Endothelial cell of umbilical vein (primary cell): ENCODE results near the gene FSD1L. TPM values are rescaled to one million over a fixed set of nuclear protein-coding genes. Genes with fewer than 3 reads are reported as not detected.

ENCODE experiments used
- BruUV-seq: library from RNA; stranded (reverse); fragments of 400-500 nt; replicated peaks from 2 replicates; lab custom pipeline; 2021; lab: Mats Ljungman, UMichigan
- CTCF ChIA-PET: fragments of 300-600, 350-600 bp; sonication (Branson Sonifier 250); formaldehyde crosslinking; loops from one replicate; lab custom pipeline; 2021; ENCODE audit warnings: antibody characterized with exemption, inconsistent platforms; lab: Charles Lee
- POLR2A ChIA-PET: fragments of 300-600, 350-600 bp; sonication (Branson Sonifier 250); formaldehyde crosslinking; loops from one replicate; lab custom pipeline; 2021; ENCODE audit warnings: antibody characterized with exemption, inconsistent platforms; lab: Charles Lee
- DNase-seq: peaks from one replicate; pipeline ENCODE4 v3.0.0-alpha.2; 2011; ENCODE audit warnings: low read depth, low spot score
- FAIRE-seq: peaks from 2 replicates; lab custom pipeline; 2011; peaks lifted over from hg19 to GRCh38; lab: Jason Lieb, UNC
- H2AFZ ChIP-seq: 2 replicates; pipeline ENCODE4 v1.6.0; 2012; ENCODE audit warnings: low read depth, low read length, control low read depth, inconsistent platforms
- H3K27ac ChIP-seq: 2 replicates; pipeline ENCODE4 v1.5.1; 2011; ENCODE audit warnings: low read depth, mild to moderate bottlenecking, control low read depth, low read length, moderate library complexity; ENCODE audit not compliant: insufficient read depth
- H3K27me3 ChIP-seq, 2 experiments: 2 replicates each; pipeline versions ENCODE4 v1.6.0 to v1.6.1; 2011; ENCODE audit warnings: low read length in 2 of 2, mixed read lengths in 1 of 2; ENCODE audit not compliant: control insufficient read depth in 2 of 2, insufficient read depth in 2 of 2
- H3K36me3 ChIP-seq, 2 experiments: 2 replicates in 1 of 2; 3 replicates in 1 of 2; pipeline ENCODE4 v1.5.1; 2011; ENCODE audit warnings: low read length in 2 of 2, mild to moderate bottlenecking in 1 of 2, moderate library complexity in 1 of 2; ENCODE audit not compliant: control insufficient read depth in 2 of 2, insufficient read depth in 2 of 2; ENCODE audit errors: extremely low read depth in 1 of 2
- H3K4me1 ChIP-seq: 3 replicates; pipeline ENCODE4 v1.5.1; 2011; ENCODE audit warnings: mild to moderate bottlenecking, low read length; ENCODE audit not compliant: control insufficient read depth, insufficient read depth; ENCODE audit errors: extremely low read depth
- H3K4me2 ChIP-seq: 2 replicates; pipeline ENCODE4 v1.6.1; 2011; ENCODE audit warnings: low read length, control low read depth, mixed read lengths; ENCODE audit not compliant: insufficient read depth
- H3K4me3 ChIP-seq, 3 experiments: fragments of 200-600 bp in 1 of 3; sonication (generic), shearing (Covaris generic) in 1 of 3; replicated peaks in 1 of 3; 2 replicates each; pipeline ENCODE4 v1.5.1; 2011 to 2016; ENCODE audit warnings: control low read depth in 3 of 3, low read length in 3 of 3, mild to moderate bottlenecking in 2 of 3, inconsistent platforms in 1 of 3, low read depth in 1 of 3, moderate library complexity in 1 of 3; ENCODE audit not compliant: insufficient read depth in 1 of 3
- H3K79me2 ChIP-seq: 2 replicates; pipeline ENCODE4 v1.6.0; 2012; ENCODE audit warnings: low read length, inconsistent platforms; ENCODE audit not compliant: control insufficient read depth, insufficient read depth
- H3K9ac ChIP-seq: replicated peaks from 2 replicates; pipeline ENCODE3; 2011; ENCODE audit warnings: low read length, control low read depth; ENCODE audit not compliant: insufficient read depth; ENCODE audit errors: extremely low read depth
- H3K9me1 ChIP-seq: replicated peaks from 3 replicates; pipeline ENCODE4 v1.6.0; 2011; ENCODE audit warnings: mild to moderate bottlenecking, low read length; ENCODE audit not compliant: control insufficient read depth, insufficient read depth; ENCODE audit errors: extremely low read depth
- H3K9me3 ChIP-seq: replicated peaks from 2 replicates; pipeline ENCODE4 v1.5.1; 2012; ENCODE audit warnings: low read length, inconsistent platforms; ENCODE audit not compliant: control insufficient read depth, insufficient read depth
- H4K20me1 ChIP-seq: replicated peaks from 2 replicates; pipeline ENCODE3; 2011; ENCODE audit warnings: mild to moderate bottlenecking, low read length; ENCODE audit not compliant: control insufficient read depth, insufficient read depth; ENCODE audit errors: extremely low read depth
- EZH2 ChIP-seq: IDR thresholded peaks from 2 replicates; pipeline ENCODE4 v1.6.1; 2012; ENCODE audit warnings: borderline replicate concordance, low read depth, mild to moderate bottlenecking, moderate library complexity, low read length, inconsistent platforms; ENCODE audit not compliant: severe bottlenecking
- FOS ChIP-seq: IDR thresholded peaks from 2 replicates; pipeline ENCODE4 v1.6.1; 2011; ENCODE audit warnings: mild to moderate bottlenecking, low read length, moderate library complexity, borderline replicate concordance; ENCODE audit not compliant: insufficient read depth
- GATA2 ChIP-seq: IDR thresholded peaks from 2 replicates; pipeline ENCODE4 v1.7.0; 2011; ENCODE audit warnings: low read depth, mild to moderate bottlenecking, moderate library complexity, mixed read lengths, low read length; ENCODE audit not compliant: insufficient read length, insufficient read depth
- JUN ChIP-seq: IDR thresholded peaks from 2 replicates; pipeline ENCODE4 v1.6.1; 2011; ENCODE audit warnings: borderline replicate concordance, low read depth; ENCODE audit not compliant: insufficient read length, insufficient read depth
- MYC ChIP-seq: IDR thresholded peaks from one replicate; pipeline ENCODE4 v1.6.1; 2011; ENCODE audit warnings: mild to moderate bottlenecking, low read depth, low read length
- POLR2A ChIP-seq: IDR thresholded peaks from 2 replicates; pipeline ENCODE4 v1.6.1; 2012; ENCODE audit warnings: low read depth, mild to moderate bottlenecking, control low read depth, low read length
- POLR2AphosphoS5 ChIP-seq: IDR thresholded peaks from 2 replicates; pipeline ENCODE4 v1.6.1; 2012; ENCODE audit warnings: low read depth, mild to moderate bottlenecking, control low read depth, low read length, moderate library complexity; ENCODE audit not compliant: insufficient read depth
- dilution Hi-C: fragments of 300-500 bp; cut with MboI; formaldehyde crosslinking; loops from one replicate; pipeline ENCODE4 v1.15.0; 2019; ENCODE audit warnings: low sequenced_read_pairs; ENCODE audit not compliant: extremely low pct_ligation_motif_present
- intact Hi-C: fragments of 100-400 bp; cut with micrococcal nuclease; formaldehyde crosslinking; loops from one replicate; pipeline ENCODE4 v1.10.0; 2022
- polyA plus RNA-seq, 4 experiments: library from polyadenylated mRNA; depleted of rRNA in 3 of 4; stranded (reverse) in 3 of 4; unstranded in 1 of 4; fragments of >200 nt; gene quantifications; 2 replicates each; pipeline versions ENCODE4 v1.2.1 to v1.2.3, GENCODE V29; 2011 to 2012; ENCODE audit warnings: missing spikeins in 1 of 4
- total RNA-seq: library from RNA; stranded (reverse); gene quantifications from 2 replicates; pipeline ENCODE4 v1.2.3, GENCODE V29; 2021
- TF ChIP-seq, protein P1 (sequence below), 2 donors: IDR thresholded peaks; 1 replicate in 1 of 2; 2 replicates in 1 of 2; pipeline ENCODE4 v1.5.1; 2011; ENCODE audit warnings: low read length in 2 of 2, mild to moderate bottlenecking in 2 of 2, moderate library complexity in 2 of 2, control low read depth in 1 of 2, inconsistent platforms in 1 of 2, low read depth in 1 of 2; ENCODE audit not compliant: insufficient read depth in 1 of 2; ENCODE audit errors: extremely low read depth in 1 of 2
- TF ChIP-seq, protein P2 (sequence below): IDR thresholded peaks from 2 replicates; pipeline ENCODE4 v1.6.1; 2011; ENCODE audit not compliant: insufficient read depth, insufficient read length

The FSD1L gene
- total and polyA plus RNA-seq, 2 donors (not counting 3 experiments of a cell fraction or from before 2014, with no cell fraction given) = 0.69 to 8.5 TPM

DNA sequence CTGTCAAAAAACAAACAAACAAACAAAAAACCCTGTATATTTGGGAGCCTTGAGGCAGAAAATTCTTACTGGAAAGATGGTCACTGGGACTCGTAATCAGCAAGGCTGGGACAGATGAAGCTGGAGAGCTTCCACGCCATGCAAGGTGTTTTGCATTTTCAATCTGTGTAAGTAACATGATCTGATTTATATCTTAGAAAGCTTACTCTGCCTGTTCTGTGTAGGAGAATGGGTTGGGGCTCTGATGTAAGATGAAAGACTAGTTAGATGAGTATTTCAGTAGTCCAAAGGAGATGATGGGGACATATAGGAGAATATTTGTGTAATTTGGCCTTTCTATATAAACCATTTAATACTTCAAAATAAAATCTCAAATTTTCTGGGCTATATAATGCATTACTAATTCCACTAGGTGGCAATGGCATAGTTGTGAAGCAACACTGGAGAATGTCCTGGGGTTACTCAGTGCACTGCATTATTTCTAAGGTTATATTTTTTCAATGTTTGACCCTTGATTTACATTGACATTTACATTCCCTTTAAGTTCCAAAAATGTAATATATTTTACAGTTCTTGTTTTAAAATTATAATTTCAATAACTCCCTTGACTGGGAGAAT, 21.9 kb upstream of the FSD1L start:
- BruUV-seq = no TSS peak
- Histone ChIP-seq H3K9me1 (no peaks in the 10 kb centered on the region), H3K9me3 (no peaks in the 10 kb centered on the region), H4K20me1 (no peaks in the 10 kb centered on the region), H3K4me1 (no peaks in the 10 kb centered on the region), H3K9ac (no peak overlapping the region), H3K79me2 (no peaks in the 10 kb centered on the region), H3K4me3 (no peak overlapping the region), H3K27ac (no peak overlapping the region), H3K36me3 (no peaks in the 10 kb centered on the region), H2AFZ (no peak overlapping the region), H3K27me3 (no peaks in the 10 kb centered on the region), H3K4me2 (no peak overlapping the region)
- ChIA-PET CTCF (interaction anchor here (0.7 to 1.2 kb wide), 2 partner anchors 19 to 416 kb away, joined by 3 to 4 read pairs; no protein-coding TSS in a partner anchor), POLR2A (no interaction called here)
- FAIRE-seq (peak; percentile 59), DNase-seq (peak; percentile 26)
- TF ChIP-seq, protein P1, sequence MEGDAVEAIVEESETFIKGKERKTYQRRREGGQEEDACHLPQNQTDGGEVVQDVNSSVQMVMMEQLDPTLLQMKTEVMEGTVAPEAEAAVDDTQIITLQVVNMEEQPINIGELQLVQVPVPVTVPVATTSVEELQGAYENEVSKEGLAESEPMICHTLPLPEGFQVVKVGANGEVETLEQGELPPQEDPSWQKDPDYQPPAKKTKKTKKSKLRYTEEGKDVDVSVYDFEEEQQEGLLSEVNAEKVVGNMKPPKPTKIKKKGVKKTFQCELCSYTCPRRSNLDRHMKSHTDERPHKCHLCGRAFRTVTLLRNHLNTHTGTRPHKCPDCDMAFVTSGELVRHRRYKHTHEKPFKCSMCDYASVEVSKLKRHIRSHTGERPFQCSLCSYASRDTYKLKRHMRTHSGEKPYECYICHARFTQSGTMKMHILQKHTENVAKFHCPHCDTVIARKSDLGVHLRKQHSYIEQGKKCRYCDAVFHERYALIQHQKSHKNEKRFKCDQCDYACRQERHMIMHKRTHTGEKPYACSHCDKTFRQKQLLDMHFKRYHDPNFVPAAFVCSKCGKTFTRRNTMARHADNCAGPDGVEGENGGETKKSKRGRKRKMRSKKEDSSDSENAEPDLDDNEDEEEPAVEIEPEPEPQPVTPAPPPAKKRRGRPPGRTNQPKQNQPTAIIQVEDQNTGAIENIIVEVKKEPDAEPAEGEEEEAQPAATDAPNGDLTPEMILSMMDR (IDR thresholded peaks at IDR 0.05; ENCODE audit: extremely low read depth in 1 of 2, insufficient read depth in 1 of 2, low read depth in 1 of 2, low read length in 2 of 2) = peak; percentile 17 to 18
- no peak for TF ChIP-seq POLR2A
- dilution Hi-C loops = no loop called here
- intact Hi-C loops = loop anchor here (1.0 to 5.0 kb wide), 2 partner anchors 292 to 456 kb away; no protein-coding TSS in a partner anchor

DNA sequence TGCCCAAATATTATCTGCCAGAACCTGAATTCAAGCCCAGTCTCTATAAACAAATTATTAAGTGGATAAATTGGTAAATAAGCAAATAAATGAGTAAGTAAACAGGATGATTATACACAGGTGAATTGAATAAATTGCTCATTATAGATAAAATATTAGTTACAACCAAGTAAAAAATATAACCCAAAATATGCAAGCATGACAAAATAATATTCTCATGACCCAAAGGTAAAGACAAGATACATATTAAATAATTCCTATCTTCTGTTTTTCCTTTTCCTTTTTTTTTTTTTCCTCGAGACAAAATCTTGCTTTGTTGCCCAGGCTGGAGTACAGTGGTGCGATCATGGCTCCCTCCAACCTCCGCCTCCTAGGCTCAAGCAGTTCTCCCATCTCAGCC, 21.2 kb upstream of the FSD1L start:
- dilution Hi-C loops = no loop called here
- intact Hi-C loops = loop anchor here (1.0 to 5.0 kb wide), 2 partner anchors 292 to 456 kb away; no protein-coding TSS in a partner anchor
- no peak overlapping the region for H3K27ac ChIP-seq
- no peak overlapping the region for H3K9ac ChIP-seq
- no peak for FAIRE-seq
- POLR2A ChIA-PET = no interaction called here
- no peaks in the 10 kb centered on the region for H4K20me1 ChIP-seq
- H3K4me3 ChIP-seq = no peak overlapping the region
- no peaks in the 10 kb centered on the region for H3K27me3 ChIP-seq
- no peaks in the 10 kb centered on the region for H3K9me1 ChIP-seq
- no peaks in the 10 kb centered on the region for H3K4me1 ChIP-seq
- H3K4me2 ChIP-seq = no peak overlapping the region
- TF ChIP-seq GATA2 = no peak
- no peak for TF ChIP-seq POLR2A
- TF ChIP-seq POLR2AphosphoS5 = no peak
- TF ChIP-seq FOS = no peak
- no peak for TF ChIP-seq JUN
- TF ChIP-seq MYC = no peak
- TF ChIP-seq, protein P1 (IDR thresholded peaks at IDR 0.05; ENCODE audit: extremely low read depth in 1 of 2, insufficient read depth in 1 of 2, low read depth in 1 of 2, low read length in 2 of 2) = no peak
- TF ChIP-seq, protein P2, sequence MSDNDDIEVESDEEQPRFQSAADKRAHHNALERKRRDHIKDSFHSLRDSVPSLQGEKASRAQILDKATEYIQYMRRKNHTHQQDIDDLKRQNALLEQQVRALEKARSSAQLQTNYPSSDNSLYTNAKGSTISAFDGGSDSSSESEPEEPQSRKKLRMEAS = no peak
- TF ChIP-seq EZH2 = no peak
- CTCF ChIA-PET = interaction anchor here (0.7 to 1.0 kb wide), 2 partner anchors 264 to 292 kb away, joined by 4 to 5 read pairs; no protein-coding TSS in a partner anchor
- no TSS peak for BruUV-seq
- H3K36me3 ChIP-seq = no peaks in the 10 kb centered on the region
- no peak overlapping the region for H2AFZ ChIP-seq
- H3K9me3 ChIP-seq = no peaks in the 10 kb centered on the region
- no peak for DNase-seq
- H3K79me2 ChIP-seq = no peaks in the 10 kb centered on the region
